Measurements from ENCODE around the gene PDK2. TPM values are rescaled to one million over a fixed set of nuclear protein-coding genes. Genes with fewer than 3 reads are reported as not detected.

The PDK2 gene
- total and polyA plus RNA-seq, 2 experiments from 2014 or later: 30.2 to 48.1 TPM

DNA sequence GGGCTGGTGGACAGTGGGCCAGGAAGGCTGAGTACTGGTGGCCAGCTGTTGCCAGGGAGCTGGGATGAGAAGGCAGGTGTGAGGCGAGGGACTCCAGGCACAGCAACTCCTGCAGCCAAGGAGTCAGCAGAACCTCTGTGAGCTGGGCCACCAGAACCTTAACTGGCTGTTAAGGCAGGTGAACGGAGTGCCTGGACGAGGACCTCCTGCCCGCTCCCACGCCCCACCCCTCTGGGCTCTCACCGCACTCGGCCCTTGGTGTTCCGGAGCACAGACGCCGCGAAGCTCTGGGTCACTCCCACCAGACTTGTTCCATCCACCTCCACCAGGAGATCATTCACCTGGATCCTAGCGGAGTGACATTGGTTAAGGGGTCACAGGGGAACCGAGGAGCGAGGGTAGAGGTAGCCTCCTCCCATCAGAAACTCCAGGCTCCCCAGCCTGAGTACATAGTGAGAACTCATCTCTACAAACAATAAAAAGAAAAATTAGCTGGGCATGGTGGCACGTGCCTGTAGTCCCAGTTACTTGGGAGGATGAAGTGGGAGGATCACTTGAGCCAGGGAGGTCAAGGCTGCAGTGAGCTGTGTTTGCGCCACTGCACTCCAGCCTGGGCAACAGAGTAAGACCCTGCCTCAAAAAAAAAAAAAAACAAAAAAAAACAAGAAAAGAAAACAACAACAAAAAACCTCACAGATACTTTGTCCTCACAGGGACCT, 46.0 kb downstream of the PDK2 start:
- H3K79me2 ChIP-seq (ENCODE audit: insufficient read depth): peaks cover 58% of the 10 kb centered on the region
- no peak for DNase-seq
- peaks cover 35% of the 10 kb centered on the region for H3K36me3 ChIP-seq (ENCODE audit: low read depth)
- peaks cover 4% of the 10 kb centered on the region; the same call in 1 of the 2 replicates for H4K20me1 ChIP-seq (ENCODE audit: insufficient read depth)
- no peaks in the 10 kb centered on the region for H3K27me3 ChIP-seq (replicated peaks; ENCODE audit: insufficient read depth)
- no peak overlapping the region for H3K4me3 ChIP-seq
- no peak overlapping the region for H3K4me2 ChIP-seq (ENCODE audit: unreplicated experiment)
- no peak overlapping the region for H2AFZ ChIP-seq
- in situ Hi-C loops (cut with MboI): no loop called here
- H3K4me1 ChIP-seq (ENCODE audit: insufficient read depth): peaks cover 14% of the 10 kb centered on the region; the same call in 1 of the 2 replicates
- WGBS, 2 experiments (ENCODE audit: low coverage in 1 of 2, low lambda C conversion rate in 2 of 2, missing lambda C conversion rate in 2 of 2): 92 to 97% methylated on average over 15 to 16 of the region's 16 CpGs
- H3K9me3 ChIP-seq (ENCODE audit: low read depth): no peaks in the 10 kb centered on the region
- peaks cover 5% of the 10 kb centered on the region; the same call in 1 of the 2 replicates for H3F3A ChIP-seq (ENCODE audit: insufficient read depth)
- no peak overlapping the region for H3K9ac ChIP-seq
- no peak for TF ChIP-seq EZH2phosphoT487 (IDR thresholded peaks at IDR 0.05; ENCODE audit: insufficient read depth, low read depth)
- no peak for TF ChIP-seq EZH2 (IDR thresholded peaks at IDR 0.05; ENCODE audit: insufficient read depth, poor library complexity, severe bottlenecking)
- no peaks in the 10 kb centered on the region for H3K9me2 ChIP-seq (ENCODE audit: insufficient read depth)
- H3K27ac ChIP-seq: no peak overlapping the region

DNA sequence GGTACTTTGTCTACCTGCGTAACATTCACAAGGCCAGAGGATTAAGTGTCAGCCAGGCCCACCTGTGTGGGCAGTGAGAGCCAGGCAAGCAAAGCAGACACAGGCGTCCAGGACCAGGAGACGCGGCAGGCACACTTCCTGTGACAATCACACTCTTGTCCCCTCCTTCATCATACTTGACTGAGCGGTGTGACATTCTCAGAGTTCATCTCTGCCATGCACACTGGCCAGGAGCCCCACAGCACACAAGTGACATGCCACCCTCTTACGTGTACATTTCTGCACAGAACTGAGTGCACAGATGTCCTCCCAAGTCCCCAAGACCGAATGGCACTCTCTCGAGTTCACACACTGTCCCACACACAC, 46.6 kb downstream of the PDK2 start:
- Histone ChIP-seq H3K9ac (no peak overlapping the region), H3K27ac (no peak overlapping the region), H4K20me1 (ENCODE audit: insufficient read depth) (peaks cover 4% of the 10 kb centered on the region; the same call in 1 of the 2 replicates), H3K9me2 (ENCODE audit: insufficient read depth) (no peaks in the 10 kb centered on the region), H3K36me3 (ENCODE audit: low read depth) (peaks cover 35% of the 10 kb centered on the region), H3K27me3 (replicated peaks; ENCODE audit: insufficient read depth) (no peaks in the 10 kb centered on the region), H3K4me3 (no peak overlapping the region), H3K4me2 (ENCODE audit: unreplicated experiment) (no peak overlapping the region), H2AFZ (no peak overlapping the region), H3K9me3 (ENCODE audit: low read depth) (no peaks in the 10 kb centered on the region), H3F3A (ENCODE audit: insufficient read depth) (peaks cover 5% of the 10 kb centered on the region; the same call in 1 of the 2 replicates), H3K4me1 (ENCODE audit: insufficient read depth) (peaks cover 19% of the 10 kb centered on the region), H3K79me2 (ENCODE audit: insufficient read depth) (peaks cover 63% of the 10 kb centered on the region)
- no peak for DNase-seq
- in situ Hi-C loops (cut with MboI): no loop called here
- 78 to 89% methylated on average over 8 of the region's 8 CpGs for WGBS, 2 experiments (ENCODE audit: low coverage in 1 of 2, low lambda C conversion rate in 2 of 2, missing lambda C conversion rate in 2 of 2)
- TF ChIP-seq EZH2 (IDR thresholded peaks at IDR 0.05; ENCODE audit: insufficient read depth, poor library complexity, severe bottlenecking) (no peak), EZH2phosphoT487 (IDR thresholded peaks at IDR 0.05; ENCODE audit: insufficient read depth, low read depth) (no peak)

- Histone ChIP-seq H2AFZ (no peak overlapping the region), H3K27me3 (replicated peaks; ENCODE audit: insufficient read depth) (no peaks in the 10 kb centered on the region), H3K36me3 (ENCODE audit: low read depth) (peaks cover 28% of the 10 kb centered on the region), H3K9me3 (ENCODE audit: low read depth) (no peaks in the 10 kb centered on the region), H3K4me2 (ENCODE audit: unreplicated experiment) (no peak overlapping the region), H4K20me1 (ENCODE audit: insufficient read depth) (peaks cover 4% of the 10 kb centered on the region; the same call in 1 of the 2 replicates), H3K9me2 (ENCODE audit: insufficient read depth) (no peaks in the 10 kb centered on the region), H3K9ac (no peak overlapping the region), H3K27ac (no peak overlapping the region), H3F3A (ENCODE audit: insufficient read depth) (no peaks in the 10 kb centered on the region), H3K4me1 (ENCODE audit: insufficient read depth) (peaks cover 27% of the 10 kb centered on the region), H3K79me2 (ENCODE audit: insufficient read depth) (peaks cover 81% of the 10 kb centered on the region), H3K4me3 (no peak overlapping the region)
- in situ Hi-C loops (cut with MboI): no loop called here
- 92 to 93% methylated on average over 16 to 20 of the region's 20 CpGs for WGBS, 2 experiments (ENCODE audit: low coverage in 1 of 2, low lambda C conversion rate in 2 of 2, missing lambda C conversion rate in 2 of 2)
- TF ChIP-seq EZH2 (IDR thresholded peaks at IDR 0.05; ENCODE audit: insufficient read depth, poor library complexity, severe bottlenecking): no peak
- TF ChIP-seq EZH2phosphoT487 (IDR thresholded peaks at IDR 0.05; ENCODE audit: insufficient read depth, low read depth): no peak
- DNase-seq: no peak
These were observed 48.5 kb downstream of the PDK2 start for GRCh38 chr17:50143461-50144176.

GRCh38 chr17:50144355-50144754, 49.2 kb downstream of the PDK2 start:
- no peak overlapping the region for H3K27ac ChIP-seq
- H3K9ac ChIP-seq: no peak overlapping the region
- WGBS, 2 experiments (ENCODE audit: low coverage in 1 of 2, low lambda C conversion rate in 2 of 2, missing lambda C conversion rate in 2 of 2): 66 to 67% methylated on average over 6 of the region's 6 CpGs
- in situ Hi-C loops (cut with MboI): no loop called here
- TF ChIP-seq EZH2 (IDR thresholded peaks at IDR 0.05; ENCODE audit: insufficient read depth, poor library complexity, severe bottlenecking): no peak
- TF ChIP-seq EZH2phosphoT487 (IDR thresholded peaks at IDR 0.05; ENCODE audit: insufficient read depth, low read depth): no peak
- peaks cover 79% of the 10 kb centered on the region for H3K79me2 ChIP-seq (ENCODE audit: insufficient read depth)
- no peak overlapping the region for H3K4me3 ChIP-seq
- H3K4me2 ChIP-seq (ENCODE audit: unreplicated experiment): no peak overlapping the region
- H3K9me2 ChIP-seq (ENCODE audit: insufficient read depth): no peaks in the 10 kb centered on the region
- H3K27me3 ChIP-seq (replicated peaks; ENCODE audit: insufficient read depth): no peaks in the 10 kb centered on the region
- H3K36me3 ChIP-seq (ENCODE audit: low read depth): peaks cover 21% of the 10 kb centered on the region
- peaks cover 27% of the 10 kb centered on the region for H3K4me1 ChIP-seq (ENCODE audit: insufficient read depth)
- no peak for DNase-seq
- peaks cover 4% of the 10 kb centered on the region; the same call in 1 of the 2 replicates for H4K20me1 ChIP-seq (ENCODE audit: insufficient read depth)
- H3K9me3 ChIP-seq (ENCODE audit: low read depth): no peaks in the 10 kb centered on the region
- H2AFZ ChIP-seq: no peak overlapping the region
- no peaks in the 10 kb centered on the region for H3F3A ChIP-seq (ENCODE audit: insufficient read depth)

Measured in GM23248 (cell line).